GM23338 (cell line): ENCODE measurements around the gene FANCC.

ENCODE experiments used
- CTCF ChIP-seq, 2 experiments: fragments of 200-600 bp in 1 of 2; sonication (generic) in 1 of 2; conservative IDR thresholded peaks; 2 replicates each; pipeline versions ENCODE4 v1.5.1 to v1.6.1; 2016 to 2017; ENCODE audit warnings: antibody characterized with exemption in 2 of 2, low read depth in 2 of 2, mild to moderate bottlenecking in 2 of 2, moderate library complexity in 1 of 2
- EZH2phosphoT487 ChIP-seq: fragments of 200-600 bp; sonication (generic); IDR thresholded peaks from one replicate; pipeline ENCODE4 v1.8.1; 2018; ENCODE audit warnings: antibody characterized with exemption; ENCODE audit not compliant: unreplicated experiment
- JUNB ChIP-seq: IDR thresholded peaks from one replicate; pipeline ENCODE4 v1.6.1; 2016; ENCODE audit warnings: antibody characterized with exemption; ENCODE audit not compliant: unreplicated experiment
- NANOG ChIP-seq: IDR thresholded peaks from 2 replicates; pipeline ENCODE4 v1.6.1; 2016; ENCODE audit warnings: antibody characterized with exemption, borderline replicate concordance
- POLR2AphosphoS5 ChIP-seq: IDR thresholded peaks from 2 replicates; pipeline ENCODE4 v1.6.1; 2016; ENCODE audit warnings: antibody characterized with exemption, low read depth

- TF ChIP-seq EZH2phosphoT487: no peak
- no peak for TF ChIP-seq CTCF (conservative IDR thresholded peaks at IDR 0.05; ENCODE audit: low read depth in 2 of 2)
- TF ChIP-seq POLR2AphosphoS5: no peak
- TF ChIP-seq JUNB: no peak
- TF ChIP-seq NANOG: no peak
Measured at GRCh38 chr9:95077053-95077765, 240.3 kb downstream of the FANCC start.
